ENCODE measurements around the gene NR1I3. TPM values are rescaled to one million over a fixed set of nuclear protein-coding genes. Genes with fewer than 3 reads are reported as not detected.

Gene NR1I3
- total and polyA plus RNA-seq, 2 experiments from 2014 or later, result not detected

DNA sequence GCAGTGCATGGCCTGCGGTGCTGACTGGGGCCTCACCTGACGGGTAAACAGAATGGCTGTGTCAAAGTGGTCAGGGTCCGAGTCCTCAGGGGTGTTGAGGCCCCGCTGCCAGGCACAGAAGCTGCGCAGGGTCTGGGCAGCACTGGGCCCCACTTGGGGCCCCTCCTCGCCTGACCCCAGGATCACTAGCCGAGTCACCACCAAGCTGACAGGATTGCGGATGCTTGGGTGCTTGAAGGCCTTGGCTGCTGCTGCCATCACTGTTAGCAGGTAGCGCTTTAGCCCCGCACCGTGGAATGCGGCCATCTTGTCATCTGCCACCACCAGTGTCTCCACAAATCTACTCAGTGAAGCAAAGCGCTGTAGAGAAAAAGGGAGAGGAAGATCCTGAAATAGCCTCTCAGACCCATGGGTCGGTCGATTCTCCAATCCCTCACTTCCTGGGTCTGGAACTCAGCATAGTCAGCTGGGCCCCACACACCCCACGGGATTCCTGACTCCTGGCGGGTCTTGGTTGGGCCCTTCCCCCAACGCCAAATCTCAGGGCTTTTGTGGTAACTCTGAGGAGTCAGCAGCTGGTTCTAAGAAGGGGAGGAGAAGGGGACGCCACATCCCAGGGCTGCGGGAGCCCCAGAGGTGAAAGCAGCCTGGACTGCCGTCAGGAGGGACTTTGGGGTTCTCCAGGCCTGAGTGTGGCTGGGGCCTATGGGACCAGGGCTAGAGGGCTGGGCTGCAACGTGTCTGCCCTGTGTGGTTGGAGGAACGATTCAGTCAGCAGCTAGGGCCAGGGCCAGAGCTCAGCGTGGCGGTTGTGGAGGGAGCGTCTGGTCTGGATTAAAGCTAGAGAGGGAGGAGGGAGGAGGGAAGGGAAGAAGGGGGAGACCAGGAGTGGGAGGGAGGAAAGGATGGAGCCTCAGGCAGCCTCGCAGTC lies 41.2 kb downstream of the NR1I3 start:
- Histone ChIP-seq H3K4me3 (peak overlapping the region; percentile 82), H3K36me3 (ENCODE audit: low read depth) (peaks cover 11% of the 10 kb centered on the region; the same call in 1 of the 2 replicates), H3K4me1 (ENCODE audit: insufficient read depth) (peaks cover 44% of the 10 kb centered on the region), H2AFZ (peak overlapping the region; percentile 76), H3K9ac (peak overlapping the region; percentile 98), H4K20me1 (ENCODE audit: insufficient read depth) (no peaks in the 10 kb centered on the region), H3K9me3 (ENCODE audit: low read depth) (no peaks in the 10 kb centered on the region), H3F3A (ENCODE audit: insufficient read depth) (peaks cover 38% of the 10 kb centered on the region), H3K4me2 (ENCODE audit: unreplicated experiment) (peak overlapping the region; percentile 98), H3K79me2 (ENCODE audit: insufficient read depth) (peaks cover 37% of the 10 kb centered on the region), H3K9me2 (ENCODE audit: insufficient read depth) (no peaks in the 10 kb centered on the region), H3K27me3 (replicated peaks; ENCODE audit: insufficient read depth) (no peaks in the 10 kb centered on the region), H3K27ac (peak overlapping the region; percentile 100)
- peak; percentile 95 for DNase-seq
- WGBS, 2 experiments (ENCODE audit: low coverage in 1 of 2, low lambda C conversion rate in 2 of 2, missing lambda C conversion rate in 2 of 2), result 25 to 29% methylated on average over 25 to 26 of the region's 27 CpGs
- TF ChIP-seq EZH2phosphoT487 (IDR thresholded peaks at IDR 0.05; ENCODE audit: insufficient read depth, low read depth) (no peak), EZH2 (IDR thresholded peaks at IDR 0.05; ENCODE audit: insufficient read depth, poor library complexity, severe bottlenecking) (no peak)
- in situ Hi-C loops (cut with MboI), result no loop called here

DNA sequence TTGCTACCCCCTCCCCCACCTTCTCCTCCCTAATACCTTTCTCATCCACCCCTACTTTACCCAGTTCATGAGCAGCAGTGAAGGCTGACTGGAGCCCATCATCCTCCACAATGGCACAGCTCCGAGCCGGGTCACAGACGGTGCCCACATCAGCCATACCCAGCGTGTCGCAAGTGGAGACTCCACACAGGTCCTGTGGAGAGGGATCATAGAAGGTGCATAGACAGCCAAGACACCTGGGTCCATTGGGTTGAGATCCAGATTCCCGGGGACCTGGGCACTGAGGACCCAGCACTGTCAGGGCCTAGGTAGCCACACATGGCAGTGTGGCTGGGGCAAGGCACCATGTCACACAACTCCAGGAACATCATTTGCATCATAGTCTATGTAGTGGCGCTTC lies 41.9 kb downstream of the NR1I3 start:
- Histone ChIP-seq H4K20me1 (ENCODE audit: insufficient read depth) (no peaks in the 10 kb centered on the region), H3K4me2 (ENCODE audit: unreplicated experiment) (peak overlapping the region; percentile 98), H2AFZ (no peak overlapping the region), H3K4me3 (peak overlapping the region; percentile 82), H3K79me2 (ENCODE audit: insufficient read depth) (peaks cover 37% of the 10 kb centered on the region), H3K9me3 (ENCODE audit: low read depth) (no peaks in the 10 kb centered on the region), H3K27ac (peak overlapping the region; percentile 100), H3K36me3 (ENCODE audit: low read depth) (peaks cover 11% of the 10 kb centered on the region; the same call in 1 of the 2 replicates), H3K9me2 (ENCODE audit: insufficient read depth) (no peaks in the 10 kb centered on the region), H3K27me3 (replicated peaks; ENCODE audit: insufficient read depth) (no peaks in the 10 kb centered on the region), H3F3A (ENCODE audit: insufficient read depth) (peaks cover 33% of the 10 kb centered on the region), H3K4me1 (ENCODE audit: insufficient read depth) (peaks cover 37% of the 10 kb centered on the region), H3K9ac (peak overlapping the region; percentile 98)
- TF ChIP-seq EZH2 (IDR thresholded peaks at IDR 0.05; ENCODE audit: insufficient read depth, poor library complexity, severe bottlenecking), result no peak
- in situ Hi-C loops (cut with MboI), result no loop called here
- 94 to 98% methylated on average over 7 of the region's 7 CpGs for WGBS, 2 experiments (ENCODE audit: low coverage in 1 of 2, low lambda C conversion rate in 2 of 2, missing lambda C conversion rate in 2 of 2)
- DNase-seq, result no peak

DNA sequence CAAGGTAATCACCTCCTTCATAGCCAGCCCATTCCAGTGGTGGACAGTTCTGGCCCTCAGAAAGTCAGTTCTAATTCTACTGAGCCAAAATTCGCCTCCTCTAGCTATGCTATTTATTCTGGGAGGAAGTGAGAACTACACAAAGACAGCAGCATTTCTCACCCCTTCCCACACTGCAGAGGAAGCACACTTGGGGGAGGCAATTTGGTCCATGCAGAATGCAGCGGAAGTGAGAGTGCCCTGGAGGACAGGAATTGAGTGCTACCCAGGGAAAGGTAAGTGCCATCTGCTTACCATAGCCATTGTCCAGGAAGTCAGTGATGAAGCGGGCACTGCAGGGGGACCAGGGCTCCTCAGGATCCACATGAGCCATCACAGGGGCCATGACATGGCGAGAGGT lies 42.8 kb downstream of the NR1I3 start:
- no peak overlapping the region; the same call in 1 of the 2 replicates for H3K4me3 ChIP-seq
- no peaks in the 10 kb centered on the region for H4K20me1 ChIP-seq (ENCODE audit: insufficient read depth)
- peaks cover 37% of the 10 kb centered on the region for H3K79me2 ChIP-seq (ENCODE audit: insufficient read depth)
- H2AFZ ChIP-seq, result no peak overlapping the region
- WGBS, 2 experiments (ENCODE audit: low coverage in 1 of 2, low lambda C conversion rate in 2 of 2, missing lambda C conversion rate in 2 of 2), result 93 to 95% methylated on average over 4 of the region's 4 CpGs
- peak overlapping the region; percentile 24; the same call in 1 of the 2 replicates for H3K9ac ChIP-seq
- H3K27me3 ChIP-seq (replicated peaks; ENCODE audit: insufficient read depth), result no peaks in the 10 kb centered on the region
- no peak overlapping the region for H3K4me2 ChIP-seq (ENCODE audit: unreplicated experiment)
- H3F3A ChIP-seq (ENCODE audit: insufficient read depth), result peaks cover 33% of the 10 kb centered on the region
- H3K4me1 ChIP-seq (ENCODE audit: insufficient read depth), result peaks cover 28% of the 10 kb centered on the region
- DNase-seq, result no peak
- H3K9me3 ChIP-seq (ENCODE audit: low read depth), result no peaks in the 10 kb centered on the region
- no peak overlapping the region for H3K27ac ChIP-seq
- peaks cover 11% of the 10 kb centered on the region; the same call in 1 of the 2 replicates for H3K36me3 ChIP-seq (ENCODE audit: low read depth)
- TF ChIP-seq EZH2phosphoT487 (IDR thresholded peaks at IDR 0.05; ENCODE audit: insufficient read depth, low read depth) (no peak), EZH2 (IDR thresholded peaks at IDR 0.05; ENCODE audit: insufficient read depth, poor library complexity, severe bottlenecking) (no peak)
- in situ Hi-C loops (cut with MboI), result no loop called here
- H3K9me2 ChIP-seq (ENCODE audit: insufficient read depth), result no peaks in the 10 kb centered on the region

DNA sequence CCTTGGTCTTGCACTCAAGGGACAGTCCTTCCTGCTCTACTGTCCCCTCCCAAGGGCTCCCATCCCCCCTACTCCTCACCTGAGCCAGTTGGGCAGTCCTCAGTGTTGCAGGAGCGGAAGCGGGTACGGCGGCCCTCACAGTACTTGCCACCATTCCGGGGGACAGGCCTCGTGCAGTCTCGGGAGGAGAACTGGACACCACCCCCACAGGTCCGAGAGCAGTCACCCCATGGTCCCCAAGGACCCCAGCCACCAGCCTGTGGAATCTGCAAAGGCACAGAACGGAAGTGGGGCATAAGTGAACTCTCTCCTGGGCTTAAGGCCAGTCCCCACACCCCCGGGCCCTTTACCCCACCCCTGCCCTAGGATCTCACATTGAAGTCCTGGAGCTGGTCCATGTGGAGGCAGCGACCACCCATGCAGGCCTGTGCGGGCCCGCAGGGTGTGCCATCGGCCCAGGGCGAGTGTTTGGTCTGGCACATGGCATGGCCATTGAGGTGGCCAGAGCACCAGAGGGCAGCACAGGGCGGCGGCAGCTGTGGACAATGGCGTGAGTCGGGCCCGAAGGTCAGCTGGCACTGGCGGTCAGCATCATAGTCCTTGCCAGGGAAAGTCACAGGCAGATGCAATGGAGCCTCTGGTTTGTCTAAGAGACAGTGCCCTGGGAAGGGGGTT lies 44.3 kb downstream of the NR1I3 start:
- no peaks in the 10 kb centered on the region for H3K9me2 ChIP-seq (ENCODE audit: insufficient read depth)
- TF ChIP-seq EZH2phosphoT487 (IDR thresholded peaks at IDR 0.05; ENCODE audit: insufficient read depth, low read depth) (no peak), EZH2 (IDR thresholded peaks at IDR 0.05; ENCODE audit: insufficient read depth, poor library complexity, severe bottlenecking) (no peak)
- peaks cover 40% of the 10 kb centered on the region for H3F3A ChIP-seq (ENCODE audit: insufficient read depth)
- no peaks in the 10 kb centered on the region for H3K9me3 ChIP-seq (ENCODE audit: low read depth)
- H3K79me2 ChIP-seq (ENCODE audit: insufficient read depth), result peaks cover 37% of the 10 kb centered on the region
- no peaks in the 10 kb centered on the region for H4K20me1 ChIP-seq (ENCODE audit: insufficient read depth)
- H2AFZ ChIP-seq, result no peak overlapping the region
- in situ Hi-C loops (cut with MboI), result no loop called here
- peaks cover 11% of the 10 kb centered on the region; the same call in 1 of the 2 replicates for H3K36me3 ChIP-seq (ENCODE audit: low read depth)
- no peaks in the 10 kb centered on the region for H3K27me3 ChIP-seq (replicated peaks; ENCODE audit: insufficient read depth)
- DNase-seq, result no peak
- no peak overlapping the region for H3K27ac ChIP-seq
- WGBS, 2 experiments (ENCODE audit: low coverage in 1 of 2, low lambda C conversion rate in 2 of 2, missing lambda C conversion rate in 2 of 2), result 78 to 80% methylated on average over 21 of the region's 21 CpGs
- H3K4me3 ChIP-seq, result no peak overlapping the region
- H3K4me1 ChIP-seq (ENCODE audit: insufficient read depth), result peaks cover 33% of the 10 kb centered on the region
- no peak overlapping the region for H3K4me2 ChIP-seq (ENCODE audit: unreplicated experiment)
- H3K9ac ChIP-seq, result no peak overlapping the region

Data from GM23248 (cell line).